Neuron (in vitro differentiated cells): ENCODE data around the gene RAD51B.

Experiments
- H2AFZ ChIP-seq: one replicate; pipeline ENCODE4 v1.6.1; 2013; ENCODE audit warnings: low read depth, mild to moderate bottlenecking, inconsistent platforms, low read length, moderate library complexity
- H3K27me3 ChIP-seq: one replicate; pipeline ENCODE4 v1.6.1; 2013; ENCODE audit warnings: low read length; ENCODE audit not compliant: insufficient read depth
- H3K36me3 ChIP-seq: one replicate; pipeline ENCODE4 v1.6.1; 2013; ENCODE audit warnings: low read length; ENCODE audit not compliant: insufficient read depth
- H3K4me1 ChIP-seq: one replicate; pipeline ENCODE4 v1.6.1; 2013; ENCODE audit warnings: low read length; ENCODE audit not compliant: insufficient read depth
- H3K4me3 ChIP-seq: 2 replicates; pipeline ENCODE4 v1.5.1; 2013; ENCODE audit warnings: mild to moderate bottlenecking, low read length, moderate library complexity
- H3K9me3 ChIP-seq: one replicate; pipeline ENCODE4 v1.6.1; 2013; ENCODE audit warnings: low read length

RAD51B gene

DNA sequence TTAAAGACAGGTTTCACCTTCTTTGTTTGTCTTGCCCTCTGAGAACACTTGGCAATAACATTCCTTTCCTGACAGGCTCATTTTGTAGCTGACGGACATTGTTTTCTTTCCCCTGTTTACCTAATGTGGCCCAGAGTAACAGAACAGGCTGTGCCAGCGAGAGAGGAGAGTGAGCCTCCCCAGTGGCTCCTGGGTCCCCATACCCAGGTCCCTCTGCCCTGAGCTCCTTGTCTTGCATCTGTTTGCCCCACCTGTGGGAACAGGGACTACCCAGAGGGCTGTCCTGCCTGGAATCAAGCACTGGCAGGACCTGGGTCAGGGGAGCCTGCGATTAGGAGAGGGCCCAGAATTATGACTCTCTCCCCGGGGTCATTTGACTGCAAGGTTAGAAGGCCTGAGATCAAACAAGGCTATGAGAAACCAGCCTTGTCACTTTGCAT, 750.4 kb downstream of the RAD51B start:
- Histone ChIP-seq H3K36me3 (no peaks in the 10 kb centered on the region), H3K4me1 (peaks cover 33% of the 10 kb centered on the region), H3K27me3 (no peaks in the 10 kb centered on the region), H2AFZ (no peak overlapping the region), H3K4me3 (no peak overlapping the region), H3K9me3 (no peaks in the 10 kb centered on the region)

DNA sequence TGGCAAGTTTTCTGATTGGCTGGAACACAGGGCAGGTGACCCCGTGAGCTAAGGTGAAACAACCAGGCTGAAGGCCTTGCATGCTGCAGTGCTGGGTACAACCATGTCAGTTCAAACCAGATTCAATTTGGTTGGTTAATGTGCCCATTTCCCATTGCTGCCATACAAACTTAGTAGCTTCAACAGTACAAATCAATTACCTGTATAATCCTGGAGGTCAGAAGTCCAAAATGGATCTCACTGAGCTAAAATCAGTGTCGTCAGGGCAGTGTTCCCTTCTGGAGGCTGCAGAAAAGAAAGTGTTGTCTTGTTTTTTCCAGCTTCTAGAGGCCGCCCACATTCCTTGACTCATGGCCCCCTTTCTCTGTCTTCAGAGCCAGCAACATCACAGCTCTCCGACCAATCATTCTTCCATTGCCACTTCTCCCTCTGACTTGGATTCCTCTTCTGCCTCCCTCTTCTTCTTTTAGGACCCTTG, 751.6 kb downstream of the RAD51B start:
- Histone ChIP-seq H3K36me3 (no peaks in the 10 kb centered on the region), H3K4me3 (no peak overlapping the region), H2AFZ (no peak overlapping the region), H3K9me3 (no peaks in the 10 kb centered on the region), H3K27me3 (no peaks in the 10 kb centered on the region), H3K4me1 (peaks cover 32% of the 10 kb centered on the region)

DNA sequence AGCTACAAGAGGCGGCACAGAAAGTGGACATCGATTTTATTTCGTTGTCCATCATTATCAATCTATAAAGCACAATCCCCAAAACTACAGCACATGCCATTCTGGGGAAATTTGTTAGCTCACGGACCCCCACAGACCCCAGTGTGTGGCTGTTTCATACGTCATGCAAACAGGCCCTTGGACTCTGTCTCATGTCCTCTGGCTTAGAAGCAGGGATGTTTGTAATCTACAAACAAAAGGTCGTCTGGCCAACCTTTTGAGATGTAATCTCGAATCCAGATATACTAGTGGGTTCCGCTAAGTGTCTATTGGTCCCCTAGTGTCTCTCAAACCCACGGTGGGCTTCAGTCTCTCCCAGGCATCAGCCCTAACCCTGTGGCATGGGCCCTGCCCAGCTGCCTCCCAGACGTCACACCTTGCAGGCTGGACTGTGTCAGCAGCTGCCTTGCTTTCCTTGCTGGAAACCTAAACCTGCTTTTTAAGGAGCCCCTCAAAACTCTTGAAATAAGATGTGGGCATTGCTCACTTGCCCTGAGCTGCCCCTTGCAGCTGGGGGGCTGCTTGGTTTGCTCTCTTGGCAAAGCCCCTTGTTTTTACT, 752.4 kb downstream of the RAD51B start:
- Histone ChIP-seq H2AFZ (no peak overlapping the region), H3K36me3 (no peaks in the 10 kb centered on the region), H3K27me3 (no peaks in the 10 kb centered on the region), H3K4me3 (no peak overlapping the region), H3K4me1 (peaks cover 39% of the 10 kb centered on the region), H3K9me3 (no peaks in the 10 kb centered on the region)

DNA sequence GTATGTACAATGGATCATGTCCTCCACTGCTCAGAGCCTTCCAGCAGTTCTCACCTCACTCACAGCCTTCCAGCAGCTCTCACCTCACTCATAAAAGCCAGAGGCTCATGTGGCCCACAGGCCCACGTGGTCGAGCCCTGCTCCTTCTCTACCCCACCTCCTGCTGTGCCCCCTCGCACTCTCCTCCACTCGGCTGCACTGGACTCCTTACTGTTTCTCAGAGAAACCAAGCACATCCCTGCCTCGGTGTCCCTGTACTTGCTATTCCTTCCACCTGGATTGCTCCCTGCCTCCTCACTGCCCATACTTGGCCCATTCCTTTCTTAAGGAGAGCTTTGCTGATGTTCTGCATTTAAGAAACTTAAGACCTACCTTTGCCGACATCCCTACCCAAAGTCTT, 753.5 kb downstream of the RAD51B start:
- H3K36me3 ChIP-seq, result no peaks in the 10 kb centered on the region

DNA sequence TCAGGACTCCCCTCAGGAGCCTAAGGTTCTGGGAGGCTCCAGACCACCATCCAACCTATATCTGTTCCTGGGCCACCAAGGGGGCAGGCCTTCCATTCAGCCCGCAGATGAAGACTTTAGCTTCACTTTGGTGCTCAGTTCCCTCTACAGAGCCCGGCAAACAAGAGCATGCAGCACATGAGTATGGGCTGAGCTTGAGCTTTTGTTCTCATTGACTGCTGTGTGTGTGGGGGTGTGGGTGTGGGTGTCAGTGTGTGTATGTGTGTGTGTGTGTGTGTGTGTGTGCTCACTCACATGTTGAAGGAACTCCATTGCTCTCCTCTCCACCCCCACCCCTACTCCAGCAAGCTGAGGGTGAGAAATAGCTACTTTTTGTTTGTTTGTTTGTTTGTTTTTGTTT, 754.1 kb downstream of the RAD51B start:
- H2AFZ ChIP-seq, result no peak overlapping the region
- peaks cover 31% of the 10 kb centered on the region for H3K4me1 ChIP-seq
- H3K9me3 ChIP-seq, result no peaks in the 10 kb centered on the region
- H3K4me3 ChIP-seq, result no peak overlapping the region
- no peaks in the 10 kb centered on the region for H3K36me3 ChIP-seq
- no peaks in the 10 kb centered on the region for H3K27me3 ChIP-seq

More for the DNA sequence above, 753.5 kb downstream of the RAD51B start:
- Histone ChIP-seq H3K4me1 (peaks cover 37% of the 10 kb centered on the region), H3K27me3 (no peaks in the 10 kb centered on the region), H2AFZ (no peak overlapping the region), H3K9me3 (no peaks in the 10 kb centered on the region), H3K4me3 (no peak overlapping the region)

DNA sequence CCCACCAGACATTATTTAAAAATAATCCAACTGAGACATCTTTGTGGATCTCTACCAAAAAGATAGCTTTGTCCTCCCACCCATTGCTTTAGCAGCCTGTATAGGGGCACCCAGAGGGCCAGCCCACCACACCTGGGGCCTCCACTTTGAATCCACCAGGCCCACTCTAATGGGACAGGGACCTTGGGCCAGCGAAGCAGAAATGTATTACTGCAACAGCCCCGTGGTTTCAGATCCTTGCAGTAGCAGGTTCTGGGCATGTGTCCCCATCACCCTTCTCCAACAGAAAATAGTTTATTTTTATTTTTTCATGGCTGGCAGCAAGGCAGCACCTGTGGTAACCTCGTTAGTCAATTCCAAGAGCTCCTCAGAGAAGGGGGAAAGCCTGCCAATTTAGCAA, 754.9 kb downstream of the RAD51B start:
- Histone ChIP-seq H3K36me3 (no peaks in the 10 kb centered on the region), H3K4me1 (peaks cover 28% of the 10 kb centered on the region), H3K4me3 (no peak overlapping the region), H3K27me3 (no peaks in the 10 kb centered on the region), H2AFZ (no peak overlapping the region), H3K9me3 (no peaks in the 10 kb centered on the region)

DNA sequence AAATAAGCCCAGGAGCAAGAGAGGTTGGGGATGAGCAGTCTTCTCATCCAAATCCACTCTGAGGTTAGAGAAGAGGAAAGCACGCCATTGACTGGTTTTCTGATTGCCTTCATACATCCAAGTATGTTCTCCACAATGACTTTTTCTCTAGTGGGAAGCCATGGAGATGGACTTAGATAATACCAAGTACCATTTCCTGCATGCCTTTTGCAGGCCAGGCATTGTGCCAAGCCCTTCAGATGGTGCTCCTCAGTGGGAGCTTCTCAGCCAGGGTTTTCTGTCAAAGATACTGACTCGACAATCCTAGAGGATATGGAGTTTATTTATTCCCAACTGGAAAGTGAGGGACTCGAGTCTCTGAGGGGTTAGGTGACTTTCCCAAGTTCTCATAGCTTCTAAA, 755.3 kb downstream of the RAD51B start:
- Histone ChIP-seq H3K4me3 (no peak overlapping the region), H2AFZ (no peak overlapping the region), H3K9me3 (no peaks in the 10 kb centered on the region)

DNA sequence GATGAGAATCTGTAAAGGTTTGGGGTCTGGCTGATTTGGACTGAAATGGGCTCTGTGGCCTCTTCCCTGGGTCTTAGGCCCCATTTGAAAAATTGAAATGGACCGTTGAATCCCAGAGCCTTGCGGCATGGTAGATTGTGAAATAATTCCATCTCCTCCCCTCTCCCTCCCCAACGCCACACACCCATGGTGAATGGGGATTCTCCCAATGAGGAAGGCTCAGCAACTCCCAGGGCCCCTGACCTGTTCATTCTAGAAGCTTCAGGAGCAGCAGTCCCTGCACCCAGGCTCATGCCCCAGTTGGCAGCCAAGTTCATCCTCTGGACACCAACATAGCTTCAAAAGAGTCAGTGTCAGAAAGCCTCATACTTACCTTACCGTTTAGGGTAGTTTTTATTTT, 755.8 kb downstream of the RAD51B start:
- Histone ChIP-seq H2AFZ (no peak overlapping the region), H3K9me3 (no peaks in the 10 kb centered on the region), H3K36me3 (no peaks in the 10 kb centered on the region), H3K27me3 (no peaks in the 10 kb centered on the region), H3K4me1 (peaks cover 19% of the 10 kb centered on the region), H3K4me3 (no peak overlapping the region)

More for the DNA sequence above, 755.3 kb downstream of the RAD51B start:
- Histone ChIP-seq H3K36me3 (no peaks in the 10 kb centered on the region), H3K4me1 (peaks cover 24% of the 10 kb centered on the region), H3K27me3 (no peaks in the 10 kb centered on the region)

DNA sequence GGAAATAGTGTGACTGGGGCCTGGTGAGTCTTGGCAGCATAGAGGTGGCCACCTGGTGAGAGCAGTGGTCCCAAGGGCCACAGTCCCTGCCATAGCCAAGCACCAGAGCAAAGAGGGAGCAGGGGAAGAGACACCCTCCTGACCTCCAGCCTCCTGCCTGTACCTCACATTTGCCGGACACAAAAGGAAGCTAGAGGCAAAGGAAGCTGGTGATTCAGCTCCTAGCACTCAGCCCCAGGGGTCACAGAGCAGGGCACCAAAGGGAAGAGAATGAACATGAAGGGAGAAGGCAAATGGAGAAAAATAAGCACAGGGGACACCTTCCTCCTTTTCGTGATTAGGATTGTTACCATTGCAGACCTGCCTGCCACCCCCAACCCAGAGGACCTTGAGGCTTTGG, 756.5 kb downstream of the RAD51B start:
- Histone ChIP-seq H3K9me3 (no peaks in the 10 kb centered on the region), H3K4me3 (no peak overlapping the region), H2AFZ (no peak overlapping the region), H3K36me3 (no peaks in the 10 kb centered on the region), H3K4me1 (peaks cover 13% of the 10 kb centered on the region), H3K27me3 (no peaks in the 10 kb centered on the region)

DNA sequence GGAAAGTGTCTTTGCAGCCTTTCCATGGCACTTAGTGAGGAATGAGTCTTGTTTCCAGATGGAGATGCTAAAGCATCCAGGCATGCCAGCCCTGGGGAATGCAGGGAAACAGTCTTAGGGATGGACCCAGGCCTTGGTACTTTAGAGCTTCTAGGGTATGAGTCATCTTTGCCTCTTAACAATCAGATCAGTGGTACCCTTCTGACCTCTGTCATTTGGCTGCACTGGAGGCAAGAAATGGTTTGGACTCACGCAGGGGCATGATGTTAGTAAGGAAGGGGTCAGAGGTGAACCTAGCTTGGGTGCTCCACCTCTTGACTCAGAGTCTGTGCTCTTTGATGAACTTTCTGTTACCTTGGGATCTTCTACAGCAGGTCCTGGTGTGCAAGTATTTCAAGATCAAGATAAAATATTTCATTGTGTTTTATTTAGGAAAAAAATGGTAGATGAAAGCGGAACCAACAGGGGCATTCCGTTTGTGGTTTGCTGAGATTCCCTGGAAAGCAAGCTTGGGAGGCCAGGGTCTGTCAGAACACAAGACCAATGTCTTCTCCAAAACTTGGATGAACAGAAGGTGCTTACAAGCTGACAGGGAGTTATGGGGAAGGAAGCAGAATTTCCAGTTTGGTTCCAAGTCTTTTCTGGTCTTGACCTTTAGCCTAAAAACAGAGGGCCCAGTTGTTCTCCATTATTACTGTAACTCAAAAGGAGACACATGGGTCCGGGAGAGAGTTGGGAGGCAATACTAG, 757.1 kb downstream of the RAD51B start:
- Histone ChIP-seq H3K27me3 (no peaks in the 10 kb centered on the region), H3K4me3 (no peak overlapping the region), H2AFZ (no peak overlapping the region), H3K4me1 (peaks cover 12% of the 10 kb centered on the region), H3K9me3 (no peaks in the 10 kb centered on the region), H3K36me3 (no peaks in the 10 kb centered on the region)

DNA sequence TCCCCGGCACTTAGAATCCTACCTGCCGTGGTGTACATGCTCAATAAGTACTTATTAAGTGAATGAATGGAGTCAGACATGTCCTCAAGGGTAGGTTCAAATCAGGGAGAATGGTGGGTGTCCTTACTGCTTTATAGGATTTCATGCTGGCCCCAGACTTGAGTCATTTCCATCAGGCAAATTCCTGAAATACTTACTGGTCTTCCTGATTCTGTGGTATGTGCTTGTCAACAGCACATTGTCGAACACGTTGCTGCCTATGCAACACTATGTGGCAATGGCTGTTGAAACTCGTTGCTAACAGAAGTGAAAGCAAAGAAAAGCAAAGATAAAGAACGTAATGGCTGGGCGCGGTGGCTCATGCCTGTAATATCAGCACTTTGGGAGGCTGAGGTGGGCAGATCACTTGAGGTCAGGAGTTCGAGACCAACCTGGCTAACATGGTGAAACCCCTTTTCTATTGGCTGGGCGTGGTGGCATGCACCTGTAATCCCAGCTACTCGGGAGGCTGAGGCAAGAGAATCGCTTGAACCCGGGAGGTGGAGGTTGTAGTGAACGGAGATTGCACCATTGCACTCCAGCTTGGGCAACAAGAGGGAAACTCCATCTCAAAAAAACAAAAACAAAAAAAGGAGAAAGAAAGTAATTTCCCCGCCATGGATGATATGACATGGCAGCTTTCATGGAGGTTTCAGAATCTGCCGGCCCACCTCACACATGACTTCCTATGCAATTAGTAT, 758.4 kb downstream of the RAD51B start:
- H2AFZ ChIP-seq, result no peak overlapping the region
- no peaks in the 10 kb centered on the region for H3K9me3 ChIP-seq
- H3K27me3 ChIP-seq, result no peaks in the 10 kb centered on the region
- H3K36me3 ChIP-seq, result no peaks in the 10 kb centered on the region
- no peak overlapping the region for H3K4me3 ChIP-seq
- peaks cover 12% of the 10 kb centered on the region for H3K4me1 ChIP-seq

DNA sequence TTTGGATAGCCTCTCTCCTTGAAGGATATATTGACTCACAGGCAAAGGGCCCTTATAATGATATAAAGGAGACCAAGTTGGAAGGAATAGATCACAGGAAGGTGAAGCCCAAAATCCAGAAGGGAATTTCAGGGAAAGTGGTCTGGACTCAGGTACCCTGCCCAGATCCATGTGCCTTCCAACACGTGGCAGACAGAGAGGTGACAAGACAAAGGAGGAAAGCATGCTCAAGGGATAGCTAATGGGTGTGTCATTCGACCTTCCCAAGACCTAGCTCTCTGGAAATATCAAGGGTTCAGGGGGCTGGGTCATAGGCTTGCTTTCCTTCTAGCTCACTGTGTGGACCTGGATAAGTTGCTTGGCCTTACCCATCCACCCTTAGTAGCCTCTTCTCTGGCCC, 759.0 kb downstream of the RAD51B start:
- H3K9me3 ChIP-seq, result no peaks in the 10 kb centered on the region
- peaks cover 12% of the 10 kb centered on the region for H3K4me1 ChIP-seq
- no peak overlapping the region for H2AFZ ChIP-seq
- H3K36me3 ChIP-seq, result no peaks in the 10 kb centered on the region
- no peaks in the 10 kb centered on the region for H3K27me3 ChIP-seq
- no peak overlapping the region for H3K4me3 ChIP-seq

DNA sequence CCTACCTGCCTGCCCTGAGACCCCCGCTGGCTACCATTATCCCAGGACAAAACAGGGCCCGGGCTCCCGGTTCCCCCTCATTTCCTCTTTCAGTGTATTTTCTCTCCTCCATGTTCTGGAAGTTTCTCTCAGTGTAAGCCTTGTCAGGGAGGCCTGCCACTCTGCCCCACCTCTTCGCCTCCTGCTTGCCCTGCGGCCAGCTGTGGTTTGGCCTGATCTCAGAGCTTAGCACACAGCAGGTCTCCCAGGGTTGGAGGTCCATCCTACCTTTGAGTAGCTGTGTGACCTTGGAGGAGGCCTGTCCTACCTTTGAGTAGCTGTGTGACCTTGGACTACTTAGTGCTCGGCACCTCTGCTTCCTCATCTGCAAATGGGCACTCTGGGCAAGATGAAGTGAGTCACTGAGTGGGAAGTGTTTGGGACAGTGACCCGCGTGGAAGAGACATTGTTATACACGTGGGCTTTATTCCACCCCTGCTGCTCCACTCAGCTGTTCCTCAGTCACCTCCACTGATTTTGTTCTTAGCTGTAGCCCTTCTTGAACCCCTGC, 760.6 kb downstream of the RAD51B start:
- H2AFZ ChIP-seq, result no peak overlapping the region

More for the DNA sequence above, 760.6 kb downstream of the RAD51B start:
- Histone ChIP-seq H3K36me3 (no peaks in the 10 kb centered on the region), H3K9me3 (no peaks in the 10 kb centered on the region), H3K27me3 (no peaks in the 10 kb centered on the region), H3K4me1 (peaks cover 19% of the 10 kb centered on the region), H3K4me3 (no peak overlapping the region)
